Measurements from ENCODE around the gene IGHMBP2.

Gene IGHMBP2

DNA sequence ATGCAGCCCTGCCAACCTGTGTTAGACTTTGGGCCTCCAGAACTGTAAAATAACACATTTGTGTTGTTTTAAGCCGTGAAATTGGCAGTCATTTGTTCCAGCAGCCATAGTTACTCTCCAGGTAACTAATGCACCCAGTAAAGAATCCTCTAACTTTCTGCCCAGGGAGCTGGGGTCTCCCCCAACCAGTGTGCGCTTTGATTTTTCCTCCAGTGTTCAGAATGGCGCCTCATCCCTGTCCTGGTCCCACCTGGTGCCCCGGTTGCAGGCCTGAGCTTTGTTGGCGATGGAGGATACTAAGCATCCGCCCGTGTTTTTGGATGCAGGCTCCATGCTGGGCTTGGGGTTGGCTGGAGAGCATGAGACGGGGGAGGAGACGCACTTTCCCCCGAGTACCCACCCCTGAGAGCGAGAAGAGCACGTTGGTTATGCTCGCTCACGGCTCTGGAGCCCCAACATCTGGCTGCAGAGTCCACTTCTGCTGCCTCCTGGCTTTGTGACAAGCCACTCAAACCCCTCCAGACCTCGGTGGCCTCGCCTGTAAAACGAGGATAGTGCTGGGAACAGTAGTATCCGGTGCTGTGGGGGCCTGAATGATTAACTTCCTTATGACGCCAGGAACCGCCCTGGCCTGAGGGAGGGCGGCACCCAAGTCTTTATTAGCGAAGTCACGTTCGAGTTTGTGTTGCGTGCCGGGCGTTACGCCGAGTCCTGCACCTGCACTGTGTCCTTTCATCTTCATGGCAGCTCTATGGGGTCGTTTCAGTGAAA, 51.3 kb downstream of the IGHMBP2 start:
- DNase-seq: no peak
- in situ Hi-C loops (cut with HindIII; ENCODE audit: low pct_ligation_motif_present, low pct_unique_long_range_greater_than_20kb, low sequenced_read_pairs): no loop called here

DNA sequence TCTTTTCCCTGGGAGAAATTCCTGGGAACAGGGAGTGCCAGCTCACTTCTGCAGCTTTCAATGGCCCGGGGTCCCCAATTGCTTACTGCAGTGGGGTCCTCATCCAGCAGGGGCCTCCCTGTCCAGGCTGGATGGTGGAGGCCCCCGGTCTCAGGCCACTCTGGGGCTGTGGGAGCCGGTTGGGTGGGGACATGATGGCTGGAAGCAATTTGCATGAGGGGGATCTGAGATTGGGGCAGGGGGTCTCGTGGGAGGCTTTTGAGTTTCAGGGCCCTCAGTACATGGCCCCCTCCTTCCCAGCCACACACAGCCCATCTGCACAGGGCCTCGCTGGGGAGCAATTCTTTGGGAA, 51.9 kb downstream of the IGHMBP2 start:
- DNase-seq: no peak
- in situ Hi-C loops (cut with HindIII; ENCODE audit: low pct_ligation_motif_present, low pct_unique_long_range_greater_than_20kb, low sequenced_read_pairs): no loop called here

DNA sequence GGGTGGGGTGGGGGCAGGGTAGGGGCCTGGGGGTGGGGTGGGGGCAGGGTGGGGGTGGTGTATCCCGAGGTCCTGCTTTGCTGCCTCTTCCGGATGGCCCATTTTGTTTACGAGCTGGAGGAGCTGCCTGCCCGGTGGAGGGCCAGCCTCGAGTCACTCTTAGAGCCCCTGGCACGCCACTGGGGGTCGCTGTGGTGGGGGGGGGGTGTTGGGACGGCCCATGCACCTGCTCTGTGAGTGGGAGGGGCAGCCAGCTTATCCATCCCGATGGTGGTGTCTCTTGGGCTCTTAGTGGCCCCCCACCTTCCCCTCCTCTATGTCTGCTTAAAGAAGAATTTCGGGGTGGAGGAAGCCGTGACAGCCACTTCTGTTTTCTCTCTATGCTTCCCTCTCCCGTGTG, 52.5 kb downstream of the IGHMBP2 start:
- in situ Hi-C loops (cut with HindIII; ENCODE audit: low pct_ligation_motif_present, low pct_unique_long_range_greater_than_20kb, low sequenced_read_pairs): no loop called here
- no peak for DNase-seq

DNA sequence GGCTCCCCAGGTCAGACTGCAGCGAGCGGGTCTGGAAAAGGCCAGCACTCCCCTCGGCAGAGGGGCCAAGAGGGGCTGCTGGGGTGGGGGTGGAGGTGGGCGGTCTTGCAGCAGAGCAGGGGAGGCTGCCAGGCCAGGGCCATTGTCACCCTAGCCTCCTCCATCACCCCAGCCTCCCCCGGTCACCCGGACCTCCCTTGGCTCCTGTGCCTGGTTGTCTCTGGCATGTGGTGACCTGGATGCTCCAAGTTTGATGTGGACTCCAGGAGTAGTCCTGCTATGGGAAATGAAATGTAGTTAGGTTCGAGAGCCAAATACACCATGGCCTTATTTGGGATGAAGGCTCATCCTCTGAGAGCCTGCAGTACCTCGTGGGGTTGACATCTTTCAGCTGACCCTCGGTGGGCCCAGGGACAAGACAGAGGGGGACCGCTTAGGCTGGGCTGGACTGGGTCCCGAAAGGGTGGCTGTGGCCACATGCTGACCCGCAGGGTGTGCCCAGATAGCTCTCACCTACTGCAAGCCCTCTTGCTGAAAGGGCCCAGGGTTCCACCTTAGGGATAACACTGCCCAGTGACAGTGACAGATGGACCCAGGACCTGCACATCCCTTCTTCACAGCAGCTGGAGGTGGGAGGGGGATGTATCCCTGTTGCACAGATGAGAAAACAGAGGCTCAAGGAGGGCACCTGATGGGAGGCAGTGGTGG, 53.0 kb downstream of the IGHMBP2 start:
- in situ Hi-C loops (cut with HindIII; ENCODE audit: low pct_ligation_motif_present, low pct_unique_long_range_greater_than_20kb, low sequenced_read_pairs): no loop called here
- DNase-seq: no peak

DNA sequence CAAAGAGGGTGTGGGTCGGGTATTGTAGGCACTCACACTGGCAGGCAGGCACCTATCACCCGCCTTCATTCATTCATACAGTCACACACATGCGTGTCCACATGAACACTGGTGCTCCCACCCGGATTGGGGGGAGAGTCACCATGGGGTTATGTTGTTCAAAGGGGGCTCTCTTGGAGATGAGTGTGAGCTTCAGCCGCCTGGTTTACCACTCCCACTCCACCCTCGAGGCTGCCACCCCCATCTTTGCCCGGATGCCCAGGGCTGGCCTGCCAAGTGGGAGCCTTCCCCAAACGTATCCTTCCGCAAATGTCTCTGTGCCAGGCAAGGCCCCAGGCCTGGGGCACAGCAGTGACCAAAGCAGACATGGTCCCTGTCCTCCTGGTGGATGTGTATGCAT, 54.5 kb downstream of the IGHMBP2 start:
- in situ Hi-C loops (cut with HindIII; ENCODE audit: low pct_ligation_motif_present, low pct_unique_long_range_greater_than_20kb, low sequenced_read_pairs): no loop called here
- no peak for DNase-seq

DNA sequence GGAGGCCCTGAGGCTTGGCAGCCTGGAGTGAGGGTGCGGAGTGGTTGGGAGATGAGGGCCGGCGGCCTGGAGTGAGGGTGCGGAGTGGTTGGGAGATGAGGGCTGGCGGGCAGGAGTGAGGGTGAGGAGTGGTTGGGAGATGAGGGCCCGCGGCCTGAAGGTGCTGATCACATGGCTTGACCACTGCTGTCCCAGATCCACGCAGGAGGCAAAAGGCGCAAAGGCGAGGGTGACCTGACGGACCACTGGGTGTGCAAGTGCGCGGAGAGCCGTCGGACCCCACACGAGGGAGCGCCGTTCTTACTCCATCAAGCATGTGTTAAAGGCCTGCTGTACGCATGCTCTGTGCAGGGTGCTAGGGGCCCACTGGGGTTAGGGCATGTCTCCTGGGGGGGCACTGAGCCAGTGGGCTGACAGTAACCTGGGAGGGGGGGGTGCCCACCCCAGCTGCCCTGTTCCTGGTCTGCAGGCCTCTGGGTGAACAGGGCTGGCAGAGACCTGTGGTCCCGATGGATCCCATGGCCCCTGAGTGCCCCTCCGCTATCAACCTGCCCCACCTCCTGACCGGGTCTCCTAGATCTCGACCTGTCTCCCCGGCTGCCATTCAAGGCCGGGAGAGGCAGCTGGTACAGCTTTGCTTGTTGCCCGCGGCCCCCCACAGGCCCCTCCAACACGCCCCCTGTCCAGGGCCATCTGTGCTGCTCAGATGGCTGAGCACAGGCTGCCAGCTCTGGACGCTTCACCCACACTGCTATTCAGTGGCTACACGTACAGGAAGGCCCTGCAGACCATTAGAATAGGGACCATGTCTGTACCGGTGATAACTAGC, 56.0 kb downstream of the IGHMBP2 start:
- in situ Hi-C loops (cut with HindIII; ENCODE audit: low pct_ligation_motif_present, low pct_unique_long_range_greater_than_20kb, low sequenced_read_pairs): no loop called here
- DNase-seq: no peak

DNA sequence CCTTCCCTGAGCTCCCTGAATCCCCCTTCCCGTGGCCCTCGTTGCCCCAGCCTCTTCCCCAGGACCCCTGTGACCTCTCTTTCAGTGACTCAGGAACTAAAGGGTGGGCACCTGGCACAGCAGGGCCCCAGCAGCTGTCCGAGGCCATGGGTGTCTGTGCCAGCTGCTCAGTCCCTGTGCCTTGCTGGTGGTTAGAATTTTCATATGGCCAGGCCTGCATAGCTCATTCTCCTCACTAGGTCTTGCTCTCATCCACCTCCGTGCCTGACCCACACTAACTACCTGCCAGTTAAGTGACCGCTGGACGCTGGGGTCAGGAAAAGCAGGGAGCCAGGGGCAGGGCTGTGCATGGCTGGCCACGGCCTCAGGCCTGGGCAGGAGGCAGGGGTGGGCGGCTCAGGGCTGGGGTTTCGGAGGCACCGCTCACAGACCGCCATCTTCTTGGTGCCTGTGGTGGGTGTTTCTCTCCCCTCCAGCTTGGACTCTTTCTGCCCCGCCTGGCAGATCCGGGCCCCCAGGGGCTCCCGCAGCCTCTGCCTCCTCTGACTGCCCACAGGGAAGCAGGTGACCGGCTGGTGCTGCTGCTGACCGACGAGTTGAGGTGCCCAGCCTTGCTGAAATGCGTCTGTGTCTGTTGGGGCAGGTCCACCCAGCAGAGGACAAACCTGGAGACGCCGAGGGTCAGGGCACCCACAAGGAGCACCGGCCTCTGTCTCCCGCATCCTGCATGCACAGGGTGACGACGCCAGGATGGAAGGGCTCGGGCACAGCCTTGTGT, 56.8 kb downstream of the IGHMBP2 start:
- no peak for DNase-seq
- in situ Hi-C loops (cut with HindIII; ENCODE audit: low pct_ligation_motif_present, low pct_unique_long_range_greater_than_20kb, low sequenced_read_pairs): no loop called here

DNA sequence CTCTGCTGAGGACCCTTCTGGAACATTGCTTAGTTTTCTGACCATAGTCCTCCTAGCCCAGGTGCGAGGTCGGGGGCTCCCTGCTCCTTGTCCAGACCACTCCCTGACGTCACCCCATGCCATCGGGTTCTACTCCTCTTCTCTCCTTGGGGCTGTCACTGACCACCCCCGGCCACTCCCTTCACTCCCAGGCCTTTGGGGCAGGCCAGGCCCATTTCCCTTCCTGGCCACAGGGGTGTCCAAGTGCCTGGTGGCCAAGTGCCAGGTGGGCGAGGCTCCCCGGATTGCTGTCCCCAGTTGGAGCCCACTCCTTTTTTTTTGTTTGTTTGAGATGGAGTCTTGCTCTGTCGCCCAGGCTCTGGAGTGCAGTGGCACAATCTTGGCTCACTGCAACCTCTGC, 57.6 kb downstream of the IGHMBP2 start:
- in situ Hi-C loops (cut with HindIII; ENCODE audit: low pct_ligation_motif_present, low pct_unique_long_range_greater_than_20kb, low sequenced_read_pairs): no loop called here
- DNase-seq: no peak

DNA sequence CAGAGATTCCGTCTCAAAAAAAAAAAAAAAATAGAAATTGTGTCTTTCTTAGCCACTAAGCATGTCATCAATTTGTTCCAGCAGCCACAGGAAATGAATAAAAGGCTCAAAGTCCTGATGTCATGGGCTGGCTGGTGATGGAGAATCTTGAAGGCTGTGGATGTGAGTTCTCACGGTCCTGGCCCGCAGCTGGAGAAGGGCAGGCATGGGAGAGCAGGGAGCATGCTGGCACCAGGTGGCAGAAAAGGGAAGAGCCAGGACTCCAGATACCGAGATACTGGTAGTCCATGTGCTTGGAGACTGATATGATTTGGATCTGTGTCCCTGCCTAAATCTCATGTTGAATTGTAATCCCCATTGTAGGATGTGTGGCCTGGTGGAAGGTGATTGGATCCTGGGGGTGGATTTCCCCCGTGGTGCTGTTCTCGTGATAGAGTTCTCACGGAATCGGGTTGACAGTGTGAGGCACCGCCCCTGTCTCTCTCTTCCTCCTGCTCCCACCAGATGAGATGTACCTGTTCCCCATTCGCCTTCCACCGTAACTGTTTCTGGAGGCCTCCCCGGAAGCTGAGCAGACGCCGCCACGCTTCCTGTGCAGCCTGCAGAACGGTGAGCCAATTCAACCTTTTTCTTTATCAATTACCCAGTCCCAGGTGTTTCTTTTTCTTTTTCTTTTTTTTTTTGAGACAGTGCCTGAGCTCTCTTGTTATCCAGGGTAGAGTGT, 59.0 kb downstream of the IGHMBP2 start:
- no peak for DNase-seq
- in situ Hi-C loops (cut with HindIII; ENCODE audit: low pct_ligation_motif_present, low pct_unique_long_range_greater_than_20kb, low sequenced_read_pairs): no loop called here

DNA sequence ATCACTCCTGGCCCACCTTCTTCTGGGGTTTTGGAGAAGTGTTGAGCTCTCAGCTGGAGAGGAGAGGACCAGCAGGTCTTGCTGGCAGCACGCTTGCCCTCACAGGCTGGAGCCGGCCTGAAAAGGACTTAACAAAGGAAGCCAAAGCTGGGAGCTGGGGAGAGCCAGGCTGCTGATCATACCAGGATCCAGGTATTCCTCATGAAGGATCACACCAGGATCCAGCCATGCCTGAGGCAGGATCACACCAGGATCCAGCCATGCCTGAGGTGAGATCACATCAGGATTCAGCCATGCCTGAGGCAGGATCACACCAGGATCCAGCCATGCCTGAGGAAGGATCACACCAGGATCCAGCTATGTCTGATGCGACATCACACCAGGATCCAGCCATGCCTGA, 60.1 kb downstream of the IGHMBP2 start:
- DNase-seq: no peak
- in situ Hi-C loops (cut with HindIII; ENCODE audit: low pct_ligation_motif_present, low pct_unique_long_range_greater_than_20kb, low sequenced_read_pairs): no loop called here

DNA sequence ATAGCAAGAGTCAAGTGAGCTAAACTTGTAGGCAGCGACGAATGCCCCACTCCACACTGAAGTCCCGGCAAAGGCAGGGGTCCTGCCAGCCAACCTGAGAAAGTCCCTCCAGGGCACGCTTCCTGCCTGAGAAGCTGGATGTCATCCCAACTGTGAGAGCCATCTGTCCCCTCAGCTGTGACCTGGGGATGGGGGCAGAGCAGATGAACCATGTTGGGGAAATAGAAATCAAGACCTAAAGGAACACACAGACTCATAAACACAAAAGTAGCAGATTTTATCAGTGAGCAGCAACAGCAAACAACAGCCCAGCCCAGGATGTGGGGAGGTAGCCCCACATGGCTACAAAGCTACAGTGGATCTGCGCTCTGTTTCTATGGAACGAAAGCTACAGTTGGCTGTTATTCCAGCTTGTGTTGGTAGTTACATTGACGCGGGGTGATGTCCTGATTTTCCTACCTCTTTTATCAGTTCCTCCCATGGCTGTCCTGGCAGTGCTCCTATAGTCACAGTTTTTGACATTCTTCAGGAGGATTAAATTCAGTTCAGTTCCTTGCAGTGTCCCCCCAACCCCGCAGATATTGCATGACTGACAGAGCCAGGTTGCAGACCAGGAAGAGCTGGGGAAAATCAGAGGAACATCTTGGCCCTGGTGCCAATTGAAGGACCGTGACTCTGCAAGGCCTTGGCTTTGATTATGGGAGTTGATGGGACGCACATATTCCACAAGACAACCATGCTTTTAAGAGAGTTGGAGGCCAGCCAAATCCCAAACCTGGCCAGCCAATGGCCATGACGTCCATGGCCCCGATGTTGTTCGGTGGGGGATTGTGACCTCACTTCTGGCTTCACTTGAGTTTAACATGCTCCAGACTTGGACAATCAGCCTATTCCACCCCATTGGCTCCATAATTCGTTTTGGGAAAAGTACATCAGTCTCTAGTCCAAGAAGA, 62.5 kb downstream of the IGHMBP2 start:
- in situ Hi-C loops (cut with HindIII; ENCODE audit: low pct_ligation_motif_present, low pct_unique_long_range_greater_than_20kb, low sequenced_read_pairs): no loop called here

DNA sequence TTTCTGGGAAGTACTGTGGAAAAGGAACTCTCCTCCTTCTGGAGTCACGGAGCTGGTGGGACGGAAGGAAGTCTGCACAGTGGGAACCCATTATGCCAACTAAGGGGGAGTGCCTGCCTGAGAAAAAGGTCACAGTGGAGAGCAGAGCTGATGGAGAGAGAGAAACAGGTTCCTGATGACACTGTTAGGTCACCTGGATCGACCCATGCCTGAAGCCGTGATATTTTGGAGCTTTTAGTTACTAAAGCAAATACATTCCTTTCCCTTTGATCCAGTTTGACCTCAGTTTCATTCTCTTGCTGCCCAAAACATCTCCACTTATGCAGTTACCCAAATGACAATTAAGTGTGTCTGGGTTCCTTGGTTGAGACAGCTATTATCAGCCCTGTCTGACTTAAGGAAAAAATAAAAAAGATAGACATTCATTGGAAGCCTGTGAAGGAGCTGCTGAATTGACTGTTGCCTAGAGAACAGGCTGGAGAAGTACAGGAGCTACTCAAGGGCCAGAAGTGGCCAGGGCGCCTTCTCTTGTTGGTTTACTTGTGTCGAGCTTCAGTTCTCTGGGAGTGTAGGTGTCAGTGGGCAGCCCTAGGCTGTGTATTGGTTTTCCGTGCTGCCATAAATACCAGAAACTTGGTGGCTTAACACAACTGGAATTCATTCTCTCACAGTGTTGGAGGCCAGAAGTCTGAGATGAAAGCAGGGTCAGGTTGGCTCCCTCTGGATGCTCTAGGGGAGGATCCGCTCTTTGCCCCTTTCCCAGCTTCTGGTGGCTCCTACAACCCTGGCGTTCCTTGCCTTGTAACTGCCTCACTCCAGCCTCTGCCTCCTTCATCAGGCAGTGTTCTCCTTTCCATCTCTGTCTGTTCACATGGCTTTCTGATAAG, 63.4 kb downstream of the IGHMBP2 start:
- in situ Hi-C loops (cut with HindIII; ENCODE audit: low pct_ligation_motif_present, low pct_unique_long_range_greater_than_20kb, low sequenced_read_pairs): no loop called here
- no peak for DNase-seq

More for the DNA sequence above, 62.5 kb downstream of the IGHMBP2 start:
- DNase-seq: no peak

DNA sequence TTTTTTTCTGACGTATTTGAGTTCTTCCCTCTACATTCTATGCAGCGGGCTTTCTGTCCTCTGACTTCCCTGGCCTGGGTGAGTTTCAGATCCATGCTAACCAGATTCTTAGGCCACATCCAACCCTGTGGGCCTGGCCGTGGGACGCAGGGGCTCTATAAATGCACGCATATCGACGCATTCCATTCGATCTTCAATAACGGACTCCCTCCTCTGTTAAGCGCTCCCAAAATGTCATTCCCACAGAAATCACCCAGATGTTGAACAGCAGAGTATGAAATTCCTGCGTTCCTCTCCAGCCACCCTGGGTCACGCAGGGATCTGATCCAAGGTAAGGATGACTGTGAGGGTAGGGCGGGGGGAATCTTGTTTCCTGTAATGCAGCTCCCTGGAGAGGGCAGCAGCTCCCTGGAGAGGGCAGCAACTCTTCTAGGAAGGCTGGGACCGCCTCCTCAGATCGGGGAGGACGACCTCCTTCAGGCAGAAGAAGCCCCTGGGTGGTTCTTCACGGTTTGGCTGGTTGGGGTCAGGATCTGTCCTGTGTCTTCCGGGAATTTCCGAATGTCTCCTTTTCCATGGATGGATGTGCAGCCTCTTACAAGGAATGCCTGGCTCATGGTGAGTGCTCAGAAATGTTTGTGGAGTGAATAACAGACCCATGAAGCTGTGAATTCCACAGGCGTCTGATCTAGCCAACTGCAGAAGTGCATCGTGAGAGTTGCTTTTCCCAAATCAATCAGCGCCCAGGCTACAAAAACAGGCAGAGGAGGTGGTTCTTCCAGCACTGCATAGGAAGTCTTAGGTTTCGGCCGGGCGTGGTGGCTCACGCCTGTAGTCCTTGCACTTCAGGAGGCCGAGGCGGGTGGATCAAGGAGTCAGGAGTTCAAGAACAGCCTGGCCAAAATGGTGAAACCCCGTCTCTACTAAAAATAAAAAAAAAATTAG, 64.9 kb downstream of the IGHMBP2 start:
- in situ Hi-C loops (cut with HindIII; ENCODE audit: low pct_ligation_motif_present, low pct_unique_long_range_greater_than_20kb, low sequenced_read_pairs): no loop called here
- DNase-seq: no peak

DNA sequence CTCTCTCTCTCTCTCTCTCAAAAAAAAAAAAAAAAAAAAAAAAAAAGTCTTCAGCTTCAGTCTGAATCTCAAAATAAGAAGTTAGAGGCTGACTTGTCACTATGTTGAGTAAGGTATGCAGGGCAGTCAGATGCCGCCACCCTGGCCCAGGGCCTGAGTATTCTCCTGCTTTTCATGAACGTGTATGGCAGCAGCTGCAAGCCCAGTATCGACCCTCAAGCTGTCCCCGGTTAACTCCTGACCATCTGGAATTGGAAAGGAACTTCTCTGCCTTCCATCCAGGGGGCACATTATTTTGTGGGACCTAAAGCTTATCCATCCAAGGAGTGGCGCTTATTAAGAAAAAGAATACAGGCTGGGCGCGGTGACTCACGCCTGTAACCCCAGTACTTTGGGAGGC, 65.7 kb downstream of the IGHMBP2 start:
- DNase-seq: no peak
- in situ Hi-C loops (cut with HindIII; ENCODE audit: low pct_ligation_motif_present, low pct_unique_long_range_greater_than_20kb, low sequenced_read_pairs): no loop called here

DNA sequence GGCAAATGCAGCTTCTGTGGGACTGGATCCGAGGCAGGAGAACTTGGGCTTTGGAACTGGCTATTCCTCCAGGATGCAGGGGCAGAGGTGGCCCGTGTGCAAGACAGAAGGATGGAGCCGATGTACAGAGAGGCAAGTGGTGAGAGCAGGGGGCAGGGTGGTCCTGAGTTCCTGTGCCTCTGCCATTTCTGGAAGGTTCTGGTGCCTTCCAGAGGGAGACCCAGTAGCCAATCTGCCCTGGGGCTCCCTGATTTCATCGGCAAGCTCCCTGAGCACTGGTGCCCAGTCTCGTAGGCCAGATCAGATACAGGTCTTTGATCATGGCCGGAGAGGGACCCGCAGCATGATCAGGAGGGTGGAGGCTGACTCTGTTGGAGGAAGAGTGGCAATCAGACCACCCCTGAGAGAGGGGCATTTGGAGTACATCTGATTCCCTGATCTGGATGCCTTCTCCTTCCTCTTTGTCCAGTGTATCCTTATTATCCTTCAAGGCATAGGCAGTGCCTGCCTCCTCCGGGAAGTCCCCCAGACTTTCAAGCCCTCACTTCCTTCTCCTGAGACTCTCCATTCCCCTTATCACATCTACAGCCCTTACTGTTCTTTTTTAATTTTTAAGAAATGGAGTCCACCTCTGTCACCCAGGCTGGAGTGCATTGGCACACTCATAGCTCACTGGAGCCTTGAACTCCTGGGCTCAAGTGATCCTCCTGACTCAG, 67.4 kb downstream of the IGHMBP2 start:
- in situ Hi-C loops (cut with HindIII; ENCODE audit: low pct_ligation_motif_present, low pct_unique_long_range_greater_than_20kb, low sequenced_read_pairs): no loop called here
- no peak for DNase-seq

Data from ACHN (cell line).